HG03558 (cell line): ENCODE data around the gene WNK2.

ENCODE experiments used
- ATAC-seq: cut with Tn5 transposase; IDR thresholded peaks from one replicate; pipeline ENCODE4 v1.9.1; 2021; ENCODE audit warnings: moderate number of reproducible peaks; ENCODE audit not compliant: unreplicated experiment; ENCODE audit errors: extremely low read depth

WNK2 gene

GRCh38 chr9:93183131-93183662, 742 bp upstream of the WNK2 start:
- no peak for ATAC-seq

DNA sequence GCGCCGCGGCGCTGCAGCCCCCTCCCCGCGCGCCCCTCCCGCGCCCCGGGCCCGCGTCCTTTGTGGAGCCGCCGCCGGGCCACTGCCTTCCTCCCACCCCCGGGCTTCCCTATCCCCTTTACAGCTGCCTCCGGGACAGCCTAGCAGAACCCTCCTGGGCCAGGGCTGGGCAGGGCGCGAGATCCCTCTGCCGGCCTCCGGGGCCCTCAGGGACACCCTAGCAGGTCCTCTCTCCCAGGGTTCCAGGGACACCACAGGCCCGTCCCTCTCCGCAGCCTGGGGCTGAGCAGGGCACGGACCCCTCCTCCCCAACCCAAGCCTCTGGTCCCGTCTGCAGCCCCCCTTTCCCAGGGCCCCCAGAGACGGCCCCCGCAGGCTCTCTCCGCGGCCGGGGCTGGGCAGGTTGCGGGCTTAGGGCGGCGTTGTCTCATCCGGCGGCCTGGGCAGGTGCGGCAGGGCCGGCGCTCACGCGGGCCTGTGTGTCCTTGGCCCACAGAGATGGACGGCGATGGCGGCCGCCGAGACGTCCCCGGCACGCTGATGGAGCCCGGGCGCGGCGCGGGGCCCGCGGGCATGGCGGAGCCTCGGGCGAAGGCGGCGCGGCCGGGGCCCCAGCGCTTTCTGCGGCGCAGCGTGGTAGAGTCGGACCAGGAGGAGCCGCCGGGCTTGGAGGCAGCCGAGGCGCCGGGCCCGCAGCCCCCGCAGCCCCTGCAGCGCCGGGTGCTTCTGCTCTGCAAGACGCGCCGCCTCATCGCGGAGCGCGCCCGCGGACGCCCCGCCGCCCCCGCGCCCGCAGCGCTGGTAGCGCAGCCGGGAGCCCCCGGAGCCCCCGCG, 710 bp downstream of the WNK2 start:
- no peak for ATAC-seq

DNA sequence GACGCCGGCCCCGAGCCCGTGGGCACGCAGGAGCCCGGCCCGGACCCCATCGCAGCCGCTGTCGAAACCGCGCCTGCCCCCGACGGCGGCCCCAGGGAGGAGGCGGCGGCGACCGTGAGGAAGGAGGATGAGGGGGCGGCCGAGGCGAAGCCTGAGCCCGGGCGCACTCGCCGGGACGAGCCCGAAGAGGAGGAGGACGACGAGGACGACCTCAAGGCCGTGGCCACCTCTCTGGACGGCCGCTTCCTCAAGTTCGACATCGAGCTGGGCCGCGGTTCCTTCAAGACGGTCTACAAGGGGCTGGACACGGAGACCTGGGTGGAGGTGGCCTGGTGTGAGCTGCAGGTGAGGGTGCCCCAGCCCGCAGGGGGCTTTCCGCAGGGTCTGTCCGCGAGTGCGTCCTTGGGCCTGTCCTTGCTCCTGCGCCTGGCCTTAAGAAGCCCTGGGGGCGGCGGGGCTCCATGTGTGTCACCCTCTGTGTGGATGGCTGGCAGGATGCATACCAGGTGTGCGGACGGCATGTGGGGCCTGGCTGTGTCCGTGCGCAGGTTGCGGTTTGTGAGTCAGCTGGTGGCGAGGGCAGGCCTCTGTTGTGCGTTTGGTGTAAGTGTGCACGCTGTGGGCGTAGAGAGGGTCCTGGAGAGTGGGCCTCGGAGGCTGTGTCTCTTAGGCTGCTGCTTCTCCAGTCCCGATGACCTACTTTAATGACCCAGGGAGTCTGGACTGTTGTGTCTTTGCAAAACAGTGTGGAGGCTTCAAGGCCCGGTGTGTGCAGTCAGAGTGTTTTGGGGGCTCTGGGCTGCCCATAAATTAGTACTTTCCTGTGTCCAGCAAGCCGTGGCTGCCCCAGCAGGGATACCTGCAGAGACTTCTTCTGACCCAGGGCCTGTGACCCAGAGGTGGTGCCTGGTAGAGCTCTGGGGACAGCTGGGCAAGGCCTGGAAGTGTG, 1.6 kb downstream of the WNK2 start:
- no peak for ATAC-seq

DNA sequence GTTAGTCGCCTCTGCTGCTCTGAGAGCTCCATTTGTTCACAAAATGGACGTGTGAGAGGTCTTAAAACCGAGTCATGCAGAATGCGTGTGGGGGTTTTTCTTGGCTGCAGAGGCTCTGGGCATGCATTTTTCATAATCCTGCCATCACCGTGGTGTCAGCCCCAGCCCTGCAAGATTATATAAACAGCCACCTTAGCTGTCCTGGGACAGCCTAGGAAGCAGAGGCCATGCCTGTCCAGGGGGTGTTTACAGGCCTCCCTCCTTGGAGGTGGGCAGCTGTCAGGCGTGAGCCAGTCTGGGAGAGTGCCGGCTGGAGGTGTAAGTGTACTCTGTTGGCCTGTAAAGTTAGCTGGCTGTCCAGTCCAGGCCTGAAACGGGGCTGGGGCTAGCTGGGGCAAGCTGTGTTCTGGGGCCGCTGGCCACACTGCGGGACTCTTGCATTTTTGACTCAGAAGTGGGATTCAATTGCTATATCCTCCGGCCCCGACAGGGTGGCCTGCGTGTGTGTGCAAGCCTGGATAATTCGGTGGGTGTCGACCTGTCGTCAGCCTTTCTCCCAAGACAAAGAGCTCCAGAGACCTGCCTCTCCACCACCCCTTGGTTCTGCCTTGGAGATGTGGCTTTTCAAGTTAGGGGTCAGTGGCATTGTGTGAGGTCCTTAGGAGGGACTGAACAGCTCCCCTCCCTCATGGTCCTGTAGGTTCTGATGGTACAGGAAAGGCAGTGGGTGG, 2.4 kb downstream of the WNK2 start:
- ATAC-seq: no peak

DNA sequence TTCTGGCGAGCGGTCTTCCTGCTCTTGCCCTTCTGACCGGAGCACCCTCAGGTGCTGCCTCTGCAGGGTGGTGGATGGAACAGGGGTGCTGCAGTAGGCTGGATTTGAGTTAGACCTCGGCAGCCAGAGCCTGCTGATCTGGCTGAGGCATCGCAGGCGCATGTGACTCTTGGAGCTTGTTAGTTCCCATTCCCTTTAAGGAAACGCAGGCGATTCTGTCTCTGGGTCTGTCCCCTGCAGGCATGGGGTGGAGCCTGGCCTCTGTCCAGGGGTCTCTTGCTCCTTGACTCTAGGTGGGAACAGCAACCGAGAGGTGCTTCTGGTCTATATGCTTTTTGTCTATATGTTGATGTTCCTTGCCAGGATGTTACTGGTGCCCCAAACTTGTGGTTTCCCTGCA, 3.1 kb downstream of the WNK2 start:
- no peak for ATAC-seq

DNA sequence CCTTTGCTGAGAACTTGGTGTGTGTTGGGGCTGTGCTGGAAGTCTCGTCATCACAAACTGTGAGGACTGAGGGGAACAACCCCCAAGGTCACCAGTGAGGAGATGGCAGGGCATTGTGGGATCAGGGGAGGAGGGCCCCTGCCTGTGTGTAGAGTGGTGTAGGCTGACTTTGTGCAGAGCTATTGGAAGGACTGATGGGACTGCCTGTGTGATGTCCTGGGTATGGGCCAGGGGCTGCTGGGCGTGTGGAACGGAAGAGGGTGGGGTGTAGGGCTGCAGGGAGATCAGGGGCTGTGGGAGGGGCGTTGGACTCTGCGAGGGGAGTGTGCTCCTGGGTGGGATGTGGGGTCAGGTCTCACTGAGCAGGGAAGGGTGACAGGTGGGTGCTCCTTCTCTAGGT, 3.6 kb downstream of the WNK2 start:
- no peak for ATAC-seq

DNA sequence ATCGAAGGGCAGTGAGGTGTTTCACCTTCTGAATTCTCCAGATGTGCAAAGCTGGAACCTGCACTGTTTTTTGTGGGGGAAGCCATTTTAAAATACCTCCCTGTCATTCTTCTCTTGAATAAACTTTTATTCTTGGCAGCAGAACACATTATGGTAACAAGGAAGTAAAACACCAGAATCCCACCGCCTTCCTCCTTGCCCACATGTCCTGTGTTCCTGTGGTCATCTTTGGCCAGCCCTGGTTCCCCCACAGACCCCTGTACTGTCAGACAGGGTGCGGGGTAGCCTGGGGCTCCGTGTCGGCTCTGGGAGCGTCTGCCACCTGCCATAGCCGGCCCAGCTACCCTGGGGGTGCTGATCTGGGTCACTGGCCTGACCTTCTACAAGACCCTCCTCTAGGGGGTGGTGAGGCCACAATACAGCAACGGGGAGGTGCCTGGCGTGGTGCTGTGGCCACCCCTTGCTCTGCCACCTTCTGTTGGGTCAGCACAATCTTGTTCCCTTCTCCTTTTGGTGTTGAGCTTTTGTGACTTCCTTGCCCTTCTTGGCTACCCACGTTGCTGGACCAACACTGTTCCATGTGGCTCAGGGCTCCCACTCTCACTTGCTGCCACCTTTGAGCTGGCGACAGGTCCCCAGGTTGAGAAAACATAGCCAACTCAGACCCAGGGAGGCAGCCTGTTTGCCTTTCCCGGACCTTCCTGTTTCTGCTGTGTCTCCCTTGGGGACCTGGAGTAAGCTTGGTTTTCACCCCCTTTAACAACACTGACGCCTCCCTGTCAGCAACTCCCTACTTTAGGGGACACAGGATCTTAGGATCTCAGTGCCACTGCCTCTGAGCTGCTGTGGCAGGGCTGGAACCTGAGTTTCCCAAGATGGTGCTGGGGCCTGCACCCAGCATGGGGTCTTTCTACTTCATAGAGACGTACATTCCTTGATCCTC, 4.8 kb downstream of the WNK2 start:
- ATAC-seq: no peak

DNA sequence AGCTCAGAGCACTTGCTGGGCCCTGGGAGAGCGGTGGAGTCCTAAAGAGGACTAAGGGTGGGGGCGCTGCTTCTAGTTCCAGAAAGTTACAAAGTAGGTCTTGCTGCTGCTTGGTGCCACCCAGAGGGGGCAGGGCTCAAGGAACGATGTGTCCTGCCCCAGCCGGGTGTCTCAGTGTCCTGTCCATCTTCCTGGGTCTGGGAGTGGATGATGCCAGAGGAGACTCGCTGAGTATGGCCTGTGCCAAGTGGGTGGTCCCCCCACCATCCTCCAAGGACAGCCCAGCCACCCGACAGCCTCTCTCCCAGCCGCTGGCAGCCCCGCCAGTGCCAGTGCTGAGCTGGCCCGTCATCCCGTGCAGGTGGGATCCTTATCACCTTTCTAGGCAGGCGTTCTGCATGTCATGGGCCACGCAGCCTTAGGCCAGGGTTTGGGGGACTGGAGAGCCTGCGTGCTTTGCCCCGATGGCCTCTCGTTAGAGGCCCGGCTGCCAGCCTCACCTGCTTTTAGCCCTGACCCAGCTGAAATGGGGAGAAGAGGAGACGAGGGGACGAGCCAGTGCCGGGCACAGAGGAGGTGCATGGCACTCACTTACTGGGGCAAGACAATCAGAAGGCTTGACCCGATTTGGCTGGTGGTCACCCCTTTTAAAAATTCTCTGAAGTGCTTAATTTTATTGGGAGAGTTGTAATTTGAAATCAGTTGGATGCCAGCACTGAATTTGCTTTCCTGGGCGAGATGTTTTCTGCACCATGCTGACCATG, 5.6 kb downstream of the WNK2 start:
- no peak for ATAC-seq

GRCh38 chr9:93190133-93190525, 6.2 kb downstream of the WNK2 start:
- ATAC-seq: no peak

- no peak for ATAC-seq
Measured at GRCh38 chr9:93190656-93191353, 6.9 kb downstream of the WNK2 start.

- no peak for ATAC-seq
Measured at GRCh38 chr9:93191354-93191660, 7.4 kb downstream of the WNK2 start.

- no peak for ATAC-seq
Measured at GRCh38 chr9:93192721-93193387, 8.9 kb downstream of the WNK2 start.

DNA sequence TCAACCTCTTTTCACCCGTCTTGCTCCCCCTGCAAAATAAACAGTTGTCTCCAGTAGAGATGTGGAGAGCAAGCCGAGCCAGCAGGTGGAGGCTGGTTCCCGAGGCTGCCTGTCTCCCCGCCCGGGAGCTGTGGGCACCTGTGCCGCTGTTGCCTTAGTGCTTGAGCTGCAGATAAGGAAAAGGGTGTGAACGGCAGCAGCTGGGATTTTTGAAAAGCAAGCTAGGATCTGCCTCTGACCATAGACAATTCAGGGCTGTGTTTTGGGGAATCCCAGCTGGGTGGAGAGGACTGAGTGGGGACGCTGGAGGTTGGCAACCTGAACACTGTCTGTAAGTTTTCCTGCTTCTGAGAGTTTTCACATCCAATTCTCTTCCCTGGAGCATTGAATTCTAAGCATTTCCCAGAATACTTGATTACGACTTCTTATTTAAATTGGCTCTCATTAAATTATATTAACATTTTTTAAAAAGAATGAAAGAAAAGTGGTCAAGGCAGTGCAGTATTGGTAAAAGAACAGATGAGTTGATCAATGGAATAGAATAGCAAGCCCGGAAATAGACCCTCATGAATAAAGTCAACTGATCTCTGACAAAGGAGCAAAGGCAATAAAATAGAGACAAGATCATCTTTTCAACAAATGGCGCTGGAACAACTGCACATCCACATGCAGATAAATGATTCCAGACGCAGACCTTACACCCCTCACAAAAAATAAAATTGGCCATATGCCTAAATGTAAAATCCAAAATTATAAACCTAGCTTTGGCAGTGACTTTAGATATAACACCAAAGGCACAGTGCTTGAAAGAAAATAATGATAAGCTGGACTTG, 9.7 kb downstream of the WNK2 start:
- no peak for ATAC-seq

GRCh38 chr9:93194221-93194625, 10.3 kb downstream of the WNK2 start:
- ATAC-seq: no peak

- no peak for ATAC-seq
Measured at GRCh38 chr9:93194641-93195040, 10.7 kb downstream of the WNK2 start.

- ATAC-seq: no peak
Measured at GRCh38 chr9:93196096-93197055, 12.4 kb downstream of the WNK2 start.
